Vagina (tissue), 2 donors: ENCODE measurements around the gene MCM3AP. TPM values are rescaled to one million over a fixed set of nuclear protein-coding genes. Genes with fewer than 3 reads are reported as not detected.
A peak's percentile ranks its signal among the peaks of the same experiment; 100 is the strongest.

Experiments
- DNase-seq, 2 donors: peaks; one replicate each; pipeline ENCODE4 v3.0.0-alpha.2; 2017; ENCODE audit errors: extremely low spot score in 2 of 2
- H3K27ac ChIP-seq: fragments of 200-600 bp; sonication (generic); one replicate; pipeline ENCODE4 v1.5.1; 2019
- H3K27me3 ChIP-seq: fragments of 200-600 bp; sonication (generic); one replicate; pipeline ENCODE4 v1.5.1; 2019
- H3K36me3 ChIP-seq, 2 donors: fragments of 200-600 bp; sonication (generic); one replicate each; pipeline ENCODE4 v1.5.1; 2017 to 2019
- H3K4me1 ChIP-seq: fragments of 200-600 bp; sonication (generic); one replicate; pipeline ENCODE4 v1.5.1; 2019
- H3K4me3 ChIP-seq, 2 donors: fragments of 200-600 bp; sonication (generic); 1 replicate in 1 of 2; 2 replicates in 1 of 2; pipeline ENCODE4 v1.5.1; 2016 to 2019
- H3K9me3 ChIP-seq: fragments of 200-600 bp; sonication (generic); one replicate; pipeline ENCODE4 v1.5.1; 2019
- POLR2A ChIP-seq, 2 donors: fragments of 450-650 bp; IDR thresholded peaks; one replicate each; pipeline ENCODE4 v1.6.1; 2017; ENCODE audit warnings: antibody characterized with exemption in 2 of 2, mild to moderate bottlenecking in 2 of 2, moderate library complexity in 2 of 2
- POLR2AphosphoS5 ChIP-seq, 2 donors: sonication (generic); formaldehyde crosslinking; IDR thresholded peaks; one replicate each; pipeline ENCODE4 v1.9.0; 2017; ENCODE audit warnings: antibody characterized with exemption in 2 of 2, mild to moderate bottlenecking in 2 of 2, low read depth in 1 of 2; ENCODE audit not compliant: insufficient read depth in 1 of 2
- intact Hi-C: fragments of 100-400 bp; cut with DNase I; formaldehyde crosslinking; loops from one replicate; pipeline ENCODE4 v1.15.1; 2023
- total RNA-seq: library from RNA; depleted of rRNA; stranded (reverse); fragments of >200 nt; gene quantifications from one replicate; pipeline ENCODE4 v1.2.3, GENCODE V29; 2016
- TF ChIP-seq, protein P1 (sequence below), 3 experiments: fragments of 450-650 bp in 2 of 3; fragments of 200-600 bp in 1 of 3; sonication (generic) in 1 of 3; IDR thresholded peaks; one replicate each; pipeline ENCODE4 v1.5.1; 2017 to 2019; ENCODE audit warnings: antibody characterized with exemption in 3 of 3, mild to moderate bottlenecking in 2 of 3, moderate library complexity in 2 of 3

Gene MCM3AP
- total RNA-seq, 1 donor from 2014 or later = 115 TPM

DNA sequence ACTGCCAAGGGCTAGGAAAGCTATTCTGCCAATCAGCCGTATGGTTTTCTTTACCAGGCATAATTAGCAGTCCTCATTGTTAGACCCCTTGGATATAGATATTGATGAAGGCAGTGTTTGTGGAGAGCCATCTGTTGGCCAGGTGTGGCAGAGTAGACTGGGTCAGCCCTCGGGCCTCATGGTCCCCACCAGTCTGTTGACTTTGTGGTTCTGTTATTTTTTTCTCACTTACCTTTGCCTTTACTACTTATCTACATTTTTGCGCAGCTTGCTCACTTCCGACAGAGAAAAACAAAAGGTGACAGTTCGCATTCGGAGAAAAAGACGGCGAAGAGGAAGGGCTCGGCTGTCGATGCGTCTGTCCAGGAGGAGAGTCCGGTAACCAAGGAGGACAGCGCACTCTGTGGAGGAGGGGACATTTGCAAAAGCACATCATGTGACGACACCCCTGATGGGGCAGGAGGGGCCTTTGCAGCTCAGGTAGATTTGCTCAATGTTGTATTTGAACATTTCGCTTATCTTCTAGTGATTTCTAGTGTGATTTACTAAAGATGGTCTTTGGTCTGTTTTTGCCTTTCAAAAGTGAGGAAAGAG, 40.8 kb upstream of the MCM3AP start:
- Histone ChIP-seq H3K9me3 (no peaks in the 10 kb centered on the region), H3K36me3 (peaks cover 0 to 19% of the 10 kb centered on the region in 2 donors), H3K27ac (no peak overlapping the region), H3K4me3 (no peak overlapping the region), H3K4me1 (peaks cover 34% of the 10 kb centered on the region), H3K27me3 (no peaks in the 10 kb centered on the region)
- no peak for DNase-seq
- intact Hi-C loops = loop anchor here (10.0 kb wide), 1 partner anchor 351 kb away; no protein-coding TSS in a partner anchor
- TF ChIP-seq, protein P1, sequence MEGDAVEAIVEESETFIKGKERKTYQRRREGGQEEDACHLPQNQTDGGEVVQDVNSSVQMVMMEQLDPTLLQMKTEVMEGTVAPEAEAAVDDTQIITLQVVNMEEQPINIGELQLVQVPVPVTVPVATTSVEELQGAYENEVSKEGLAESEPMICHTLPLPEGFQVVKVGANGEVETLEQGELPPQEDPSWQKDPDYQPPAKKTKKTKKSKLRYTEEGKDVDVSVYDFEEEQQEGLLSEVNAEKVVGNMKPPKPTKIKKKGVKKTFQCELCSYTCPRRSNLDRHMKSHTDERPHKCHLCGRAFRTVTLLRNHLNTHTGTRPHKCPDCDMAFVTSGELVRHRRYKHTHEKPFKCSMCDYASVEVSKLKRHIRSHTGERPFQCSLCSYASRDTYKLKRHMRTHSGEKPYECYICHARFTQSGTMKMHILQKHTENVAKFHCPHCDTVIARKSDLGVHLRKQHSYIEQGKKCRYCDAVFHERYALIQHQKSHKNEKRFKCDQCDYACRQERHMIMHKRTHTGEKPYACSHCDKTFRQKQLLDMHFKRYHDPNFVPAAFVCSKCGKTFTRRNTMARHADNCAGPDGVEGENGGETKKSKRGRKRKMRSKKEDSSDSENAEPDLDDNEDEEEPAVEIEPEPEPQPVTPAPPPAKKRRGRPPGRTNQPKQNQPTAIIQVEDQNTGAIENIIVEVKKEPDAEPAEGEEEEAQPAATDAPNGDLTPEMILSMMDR (IDR thresholded peaks at IDR 0.05) = no peak
- no peak for TF ChIP-seq POLR2A (IDR thresholded peaks at IDR 0.05)

DNA sequence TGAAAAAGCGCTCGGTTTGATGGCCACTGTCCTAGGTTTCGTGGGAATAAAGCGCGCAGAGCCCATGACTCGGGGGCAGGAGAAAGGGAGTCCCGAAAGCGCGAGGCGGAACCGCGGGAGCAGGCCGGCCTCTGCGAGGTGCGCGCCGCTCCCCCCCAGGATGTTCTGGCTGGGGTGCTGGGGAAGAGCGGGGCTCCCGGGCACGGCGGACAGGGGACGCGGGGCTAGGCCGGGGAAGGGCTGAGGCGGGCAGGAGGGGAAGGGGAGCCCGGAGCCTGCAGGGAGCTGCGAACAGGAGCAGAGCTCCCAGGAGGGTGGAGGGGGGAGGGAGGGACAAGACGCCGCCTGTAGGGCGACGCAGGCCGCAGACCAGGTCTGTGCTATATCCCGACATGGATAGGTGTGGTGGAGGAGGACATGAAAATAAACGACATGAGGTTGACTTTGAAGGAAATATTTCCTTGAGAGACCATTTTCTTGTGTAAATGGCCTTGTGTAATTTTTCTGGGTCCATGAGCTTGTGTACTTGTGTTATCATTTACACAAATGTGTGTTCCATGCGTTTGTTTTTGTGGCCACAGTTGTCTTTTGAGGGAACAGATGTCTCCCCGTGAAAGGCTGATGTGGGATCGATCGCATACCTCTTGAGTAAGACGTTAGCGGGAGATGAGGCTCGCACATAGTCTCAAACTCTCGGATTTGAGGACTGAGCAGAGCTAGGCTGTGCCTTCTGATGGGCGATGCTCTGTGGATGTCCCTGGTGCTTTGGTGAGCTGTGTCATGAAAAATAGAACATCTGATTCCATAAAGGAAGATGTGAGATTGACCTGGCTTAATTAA, 39.9 kb upstream of the MCM3AP start:
- peaks cover 0 to 19% of the 10 kb centered on the region in 2 donors for H3K36me3 ChIP-seq
- no peaks in the 10 kb centered on the region for H3K9me3 ChIP-seq
- DNase-seq = no peak
- intact Hi-C loops = loop anchor here (10.0 kb wide), 1 partner anchor 350 kb away; no protein-coding TSS in a partner anchor
- peaks cover 34% of the 10 kb centered on the region for H3K4me1 ChIP-seq
- no peaks in the 10 kb centered on the region for H3K27me3 ChIP-seq
- H3K4me3 ChIP-seq = peak overlapping the region; percentile 89 to 98
- peak overlapping the region; percentile 99 for H3K27ac ChIP-seq
- no peak for TF ChIP-seq POLR2A (IDR thresholded peaks at IDR 0.05)
- TF ChIP-seq POLR2AphosphoS5 (IDR thresholded peaks at IDR 0.05; ENCODE audit: insufficient read depth in 1 of 2, low read depth in 1 of 2) = no peak
- TF ChIP-seq, protein P1 (IDR thresholded peaks at IDR 0.05) = no peak

DNA sequence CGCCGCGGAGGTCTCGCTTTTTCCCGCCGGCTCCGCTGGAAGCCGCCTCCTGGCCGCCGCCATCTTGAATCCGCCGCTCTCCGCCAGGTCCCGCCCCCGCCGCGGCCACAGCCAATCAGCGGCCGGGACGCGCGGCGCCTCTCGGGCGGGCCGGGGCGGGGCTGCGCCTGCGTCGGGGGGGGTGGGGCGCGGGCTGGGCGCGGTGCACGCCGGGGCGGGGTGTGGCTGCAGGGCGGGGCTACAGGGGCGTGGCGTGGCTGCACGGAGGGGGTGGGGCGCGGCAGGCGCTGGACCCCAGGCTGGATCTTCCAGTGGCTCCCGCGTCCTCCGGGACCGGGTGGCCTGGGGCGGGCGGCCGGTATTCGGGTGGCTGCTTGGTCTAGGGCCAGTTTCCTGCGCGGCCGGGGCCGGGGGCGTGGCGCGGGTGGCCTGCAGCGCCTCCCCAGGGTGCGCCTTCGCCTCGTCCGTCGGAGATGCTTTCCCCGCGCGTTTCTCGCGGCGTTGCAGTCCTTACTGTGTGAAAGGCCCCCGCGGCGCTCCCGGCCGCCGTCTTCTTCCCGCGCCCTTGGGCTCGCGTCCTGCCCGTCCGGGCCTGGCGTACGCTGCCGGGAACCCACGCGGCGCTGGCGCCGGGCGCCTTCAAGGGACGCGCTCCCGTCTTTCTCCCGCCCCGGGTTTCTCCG, 39.1 kb upstream of the MCM3AP start:
- Histone ChIP-seq H3K36me3 (peaks cover 0 to 11% of the 10 kb centered on the region in 2 donors), H3K4me1 (peaks cover 34% of the 10 kb centered on the region), H3K27ac (peak overlapping the region; percentile 99), H3K27me3 (no peaks in the 10 kb centered on the region), H3K9me3 (no peaks in the 10 kb centered on the region), H3K4me3 (peak overlapping the region; percentile 89 to 98)
- peak in 1 of 2 donors; percentile 87 for DNase-seq
- intact Hi-C loops = loop anchor here (10.0 kb wide), 1 partner anchor 350 kb away; no protein-coding TSS in a partner anchor
- peak in 1 of 2 donors; percentile 43 for TF ChIP-seq POLR2AphosphoS5 (IDR thresholded peaks at IDR 0.05; ENCODE audit: insufficient read depth in 1 of 2, low read depth in 1 of 2)
- TF ChIP-seq, protein P1 (IDR thresholded peaks at IDR 0.05) = no peak
- TF ChIP-seq POLR2A (IDR thresholded peaks at IDR 0.05) = peak in 1 of 2 donors; percentile 36

DNA sequence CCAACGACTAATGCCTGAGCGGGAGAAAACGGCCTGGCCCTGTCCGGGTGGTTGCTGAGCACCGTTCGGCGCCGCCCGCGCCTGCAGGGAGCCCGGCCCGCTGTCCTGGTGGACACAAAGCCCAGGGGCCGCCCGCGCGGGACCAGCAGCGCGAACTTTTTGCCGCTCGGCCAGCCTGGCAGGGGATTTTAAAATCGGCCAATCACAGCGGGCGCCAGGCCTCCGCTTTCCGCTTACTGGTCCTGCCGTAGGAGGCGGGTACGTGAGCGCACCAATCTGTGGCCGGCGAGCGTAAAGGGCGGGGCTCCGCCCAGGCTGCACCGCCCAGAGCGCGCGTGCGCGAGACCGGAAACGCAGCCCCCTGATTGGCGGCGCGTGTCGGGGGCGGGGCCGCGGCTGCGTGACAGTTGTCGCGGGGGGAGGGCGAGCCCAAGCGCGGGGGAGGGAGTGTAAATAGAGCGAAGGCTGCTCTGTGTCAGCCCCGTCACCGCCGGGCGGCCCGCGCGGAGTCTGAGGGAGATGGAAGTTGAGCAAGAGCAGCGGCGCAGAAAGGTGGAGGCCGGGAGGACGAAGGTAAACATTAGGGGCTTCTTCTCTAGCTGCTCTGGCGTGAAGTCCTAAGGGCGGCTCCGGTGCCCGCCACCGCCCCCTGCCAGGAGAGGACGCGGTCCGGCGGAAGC, 38.4 kb upstream of the MCM3AP start, which contains the start of the genes C21orf58 and PCNT:
C21orf58 (minus strand) TSS at position 161 of the 680 bp plus-strand sequence. CDS start 1,132 bp downstream, outside the sequence.
PCNT (plus strand) TSS at position 447 of the 680 bp plus-strand sequence; CDS start at position 520, 73 bp downstream.
- H3K27ac ChIP-seq = peak within 1 kb of the TSS; percentile 99
- H3K4me3 ChIP-seq = peak within 1 kb of the TSS; percentile 89 to 98
- H3K27me3 ChIP-seq = no peaks in the 10 kb centered on the region
- peaks cover 0 to 6% of the 10 kb centered on the region in 2 donors for H3K36me3 ChIP-seq
- peak in 1 of 2 donors; percentile 98 for DNase-seq
- TF ChIP-seq POLR2AphosphoS5 (IDR thresholded peaks at IDR 0.05; ENCODE audit: insufficient read depth in 1 of 2, low read depth in 1 of 2) (peak; percentile 55 to 62), POLR2A (IDR thresholded peaks at IDR 0.05) (no peak)
- TF ChIP-seq, protein P1 (IDR thresholded peaks at IDR 0.05) = no peak
- H3K4me1 ChIP-seq = peaks cover 34% of the 10 kb centered on the region
- H3K9me3 ChIP-seq = no peaks in the 10 kb centered on the region
- intact Hi-C loops = loop anchor here (10.0 kb wide), 1 partner anchor 349 kb away; no protein-coding TSS in a partner anchor
